ENCODE results near the gene EIF3CL. TPM values are rescaled to one million over a fixed set of nuclear protein-coding genes. Genes with fewer than 3 reads are reported as not detected.
"Not testable (repeated sequence)": the region's sequence is repeated elsewhere in the genome, so short reads cannot be mapped to it uniquely, and the experiment has no call there.

The EIF3CL gene
- total RNA-seq, 1 experiment from 2014 or later: 144 TPM

GRCh38 chr16:28332632-28333031, 71.0 kb downstream of the EIF3CL start:
- H3K9me3 Mint-ChIP-seq; DNase-seq (ENCODE audit: low spot score); H3K27ac Mint-ChIP-seq; H3K4me1 Mint-ChIP-seq; H3K4me3 Mint-ChIP-seq; ATAC-seq; H3K27me3 Mint-ChIP-seq (ENCODE audit: low read depth); CTCF ChIA-PET; H3K36me3 Mint-ChIP-seq; POLR2A ChIA-PET: not testable (repeated sequence)

- DNase-seq (ENCODE audit: low spot score); POLR2A ChIA-PET; ATAC-seq; H3K4me1 Mint-ChIP-seq; H3K4me3 Mint-ChIP-seq; H3K27me3 Mint-ChIP-seq (ENCODE audit: low read depth); H3K27ac Mint-ChIP-seq; H3K9me3 Mint-ChIP-seq; H3K36me3 Mint-ChIP-seq: not testable (repeated sequence)
- CTCF ChIA-PET: interaction anchor here (1.7 kb wide), 1 partner anchor 9 kb away, joined by 5 read pairs; no protein-coding TSS in a partner anchor
Observed at GRCh38 chr16:28330981-28331380, 72.7 kb downstream of the EIF3CL start.

GRCh38 chr16:28330232-28330631, 73.4 kb downstream of the EIF3CL start:
- H3K27me3 Mint-ChIP-seq (ENCODE audit: low read depth); POLR2A ChIA-PET; H3K36me3 Mint-ChIP-seq; H3K4me3 Mint-ChIP-seq; H3K9me3 Mint-ChIP-seq; H3K27ac Mint-ChIP-seq; H3K4me1 Mint-ChIP-seq: not testable (repeated sequence)
- ATAC-seq: peak; percentile 98
- CTCF ChIA-PET: interaction anchor here (0.6 to 1.7 kb wide), 3 partner anchors 9 to 38 kb away, joined by 3 to 5 read pairs (median 3); no protein-coding TSS in a partner anchor
- peak; percentile 92 for TF ChIP-seq USF2 (CRISPR knock-in tag; IDR thresholded peaks at IDR 0.05)
- TF ChIP-seq NFYB (CRISPR knock-in tag; conservative IDR thresholded peaks at IDR 0.05; ENCODE audit: low read depth): 0 out of 2 replicates have a peak, but pooled peaks have one; percentile 31
- peak; percentile 88 for TF ChIP-seq USF1 (CRISPR knock-in tag; IDR thresholded peaks at IDR 0.05)
- peak; percentile 64 for DNase-seq (ENCODE audit: low spot score)

Small RNA genes lying within 50 kb of the gene (microRNA-seq; reads per million reads assigned to microRNA genes)
- gene MIR6862-1 (ENCODE audit: borderline number of aligned reads): not detected

Other genes starting within 250 kb of the EIF3CL start
- gene XPO6, start 191.9 kb downstream of the EIF3CL start, total RNA-seq (2021): 125 to 160 TPM (median 133 TPM) in 3 replicates
- gene SBK1, start 111.3 kb downstream of the EIF3CL start, total RNA-seq (2021): 79.4 to 85.7 TPM (median 82.6 TPM) in 3 replicates
- gene NPIPB6, start 40.3 kb downstream of the EIF3CL start, total RNA-seq (2021): 0.83 to 2.6 TPM (median 2.5 TPM) in 3 replicates
- 0.33 to 0.92 TPM (median 0.66 TPM) in 3 replicates for gene NPIPB7, start 68.5 kb upstream of the EIF3CL start, total RNA-seq (2021)
- gene CLN3, start 88.2 kb upstream of the EIF3CL start, total RNA-seq (2021): 20.9 to 23.9 TPM (median 22.3 TPM) in 3 replicates
- 0.09 to 0.11 TPM in 2 of 3 replicates, not detected in the other for gene APOBR, start 90.8 kb upstream of the EIF3CL start, total RNA-seq (2021)
- gene IL27, start 103.0 kb upstream of the EIF3CL start, total RNA-seq (2021): not detected in 3 replicates
- 0.33 to 1.1 TPM (median 0.66 TPM) in 3 replicates for gene NUPR1, start 135.1 kb upstream of the EIF3CL start, total RNA-seq (2021)
- 15.0 to 23.3 TPM (median 17.1 TPM) in 3 replicates for gene SGF29, start 150.1 kb upstream of the EIF3CL start, total RNA-seq (2021)
- gene SULT1A2, start 193.2 kb upstream of the EIF3CL start, total RNA-seq (2021): 0.35 to 0.87 TPM (median 0.55 TPM) in 3 replicates
- 3.2 to 5.6 TPM (median 5.4 TPM) in 3 replicates for gene SULT1A1, start 206.2 kb upstream of the EIF3CL start, total RNA-seq (2021)
- gene NPIPB8, start 234.2 kb upstream of the EIF3CL start, total RNA-seq (2021): 1.1 to 2.1 TPM (median 1.3 TPM) in 3 replicates

Measured in WTC11 (cell line).